T-cell (primary cell): ENCODE results near the gene RTN4IP1. TPM values are rescaled to one million over a fixed set of nuclear protein-coding genes. Genes with fewer than 3 reads are reported as not detected.

Experiments used
- ATAC-seq, 4 experiments: fragments of 200-7000 bp in 3 of 4; fragments of 150-1000 bp in 1 of 4; cut with Tn5 transposase; replicated peaks in 1 of 4; 1 replicate in 3 of 4; 2 replicates in 1 of 4; pipeline ENCODE4 v1.10.0; 2021; ENCODE audit warnings: moderate library complexity in 3 of 4, mild to moderate bottlenecking in 2 of 4, moderate number of reproducible peaks in 1 of 4
- CTCF ChIA-PET, 2 donors: fragments of 300-600 bp; sonication (Branson Sonifier 250); formaldehyde crosslinking; loops; one replicate each; lab custom pipeline; 2022; ENCODE audit warnings: antibody characterized with exemption in 2 of 2; lab: Charles Lee
- POLR2A ChIA-PET, 2 donors: fragments of 300-600 bp; sonication (Branson Sonifier 250); formaldehyde crosslinking; loops; one replicate each; lab custom pipeline; 2022; ENCODE audit warnings: antibody characterized with exemption in 2 of 2; lab: Charles Lee
- DNase-seq, 35 experiments: peaks; one replicate each; pipeline versions ENCODE4 v3.0.0 to v3.0.0-alpha.2; 2013 to 2023
- H3K27ac ChIP-seq: one replicate; pipeline ENCODE4 v1.5.1; 2013; ENCODE audit warnings: low read length
- H3K27me3 ChIP-seq, 2 experiments: replicated peaks in 1 of 2; 1 replicate in 1 of 2; 2 replicates in 1 of 2; pipeline versions ENCODE4 v1.6.1 to v1.7.0; 2013; ENCODE audit warnings: low read length in 1 of 2, mixed read lengths in 1 of 2; ENCODE audit not compliant: control insufficient read depth in 2 of 2, insufficient read depth in 2 of 2; ENCODE audit errors: extremely low read depth in 1 of 2
- H3K36me3 ChIP-seq, 2 donors: 1 replicate in 1 of 2; 2 replicates in 1 of 2; pipeline versions ENCODE4 v1.6.1 to v1.7.0; 2013; ENCODE audit warnings: low read length in 1 of 2; ENCODE audit not compliant: control insufficient read depth in 2 of 2, insufficient read depth in 1 of 2; ENCODE audit errors: extremely low read depth in 1 of 2
- H3K4me1 ChIP-seq, 2 experiments: 1 replicate in 1 of 2; 2 replicates in 1 of 2; pipeline versions ENCODE4 v1.6.1 to v1.7.0; 2013; ENCODE audit warnings: low read length in 2 of 2, mixed read lengths in 1 of 2; ENCODE audit not compliant: insufficient read depth in 2 of 2, control insufficient read depth in 1 of 2; ENCODE audit errors: extremely low read depth in 1 of 2
- H3K4me3 ChIP-seq, 2 donors: 1 replicate in 1 of 2; 2 replicates in 1 of 2; pipeline versions ENCODE4 v1.5.1 to v1.7.0; 2013; ENCODE audit warnings: mild to moderate bottlenecking in 2 of 2, low read length in 1 of 2, moderate library complexity in 1 of 2; ENCODE audit not compliant: control insufficient read depth in 1 of 2; ENCODE audit errors: extremely low read depth in 1 of 2
- H3K9me3 ChIP-seq: 2 replicates; pipeline ENCODE4 v1.7.0; 2013
- H3K27ac Mint-ChIP-seq, 2 donors: one replicate each; pipeline ENCODE4 v1.8.0; 2020 to 2021; ENCODE audit warnings: mild to moderate bottlenecking in 2 of 2, mixed read lengths in 2 of 2
- H3K27me3 Mint-ChIP-seq, 2 donors: one replicate each; pipeline ENCODE4 v1.8.0; 2021 to 2022; ENCODE audit warnings: mixed read lengths in 2 of 2
- H3K36me3 Mint-ChIP-seq: one replicate; pipeline ENCODE4 v1.8.0; 2021; ENCODE audit warnings: mixed read lengths
- H3K4me1 Mint-ChIP-seq, 3 donors: one replicate each; pipeline ENCODE4 v1.8.0; 2020 to 2022; ENCODE audit warnings: mixed read lengths in 3 of 3, mild to moderate bottlenecking in 1 of 3
- H3K4me3 Mint-ChIP-seq, 3 donors: one replicate each; pipeline ENCODE4 v1.8.0; 2020 to 2022; ENCODE audit warnings: mild to moderate bottlenecking in 3 of 3, mixed read lengths in 3 of 3, moderate library complexity in 3 of 3
- H3K9me3 Mint-ChIP-seq, 3 donors: one replicate each; pipeline ENCODE4 v1.8.0; 2020 to 2022; ENCODE audit warnings: mixed read lengths in 3 of 3
- WGBS: methylation state at CpG from one replicate; pipeline ENCODE4 v1.1.5; 2013; ENCODE audit warnings: missing lambda C conversion rate; ENCODE audit not compliant: insufficient coverage; 5-methylcytosine and 5-hydroxymethylcytosine counted together
- total RNA-seq, 35 experiments: library from RNA in 6 of 35; stranded (reverse) in 6 of 35; fragments of 120-200 nt in 1 of 35; gene quantifications; one replicate each; pipeline versions ENCODE4 v1.2.1 to v1.2.4 and lab custom pipeline; 2013 to 2026

Gene RTN4IP1
- total RNA-seq, 5 donors from 2014 or later (not counting 1 experiment from before 2014, with no cell fraction given) = 5.2 to 7.6 (median 7.0) TPM

DNA sequence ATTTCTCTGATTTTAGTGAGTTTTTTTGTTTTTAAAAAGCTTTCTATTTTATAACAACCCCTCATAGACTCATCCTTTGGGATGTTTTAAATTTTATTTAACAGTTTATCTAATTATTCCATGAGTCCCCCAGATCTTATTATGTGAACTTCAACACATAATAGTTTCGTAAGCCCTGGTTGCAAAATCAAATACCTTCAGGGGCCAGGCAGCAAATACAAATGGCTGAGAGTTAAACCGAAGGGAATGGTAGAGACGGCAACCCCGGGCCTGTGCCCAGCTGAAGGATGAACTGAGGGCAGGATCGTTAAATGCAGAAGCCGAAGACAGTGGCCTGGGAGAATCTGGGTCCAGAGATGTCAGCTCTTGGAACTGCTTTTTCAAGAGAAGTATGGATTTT, 88.4 kb downstream of the RTN4IP1 start:
- CTCF ChIA-PET = interaction anchor here (0.6 to 2.4 kb wide), 6 partner anchors 16 to 51 kb away, joined by 3 to 11 read pairs (median 4); no protein-coding TSS in a partner anchor
- Histone ChIP-seq H3K27ac (no peak overlapping the region), H3K36me3 (peaks cover 2 to 43% of the 10 kb centered on the region in 2 donors), H3K4me3 (no peak overlapping the region), H3K4me1 (peaks cover 16 to 19% of the 10 kb centered on the region in 2 experiments), H3K27me3 (no peaks in the 10 kb centered on the region), H3K9me3 (no peaks in the 10 kb centered on the region)
- Mint-ChIP-seq H3K9me3 (no peaks in the 10 kb centered on the region), H3K27ac (peak overlapping the region in 1 of 2 donors; percentile 68), H3K4me3 (no peak overlapping the region), H3K27me3 (no peaks in the 10 kb centered on the region), H3K36me3 (peaks cover 54% of the 10 kb centered on the region), H3K4me1 (peaks cover 54 to 56% (median 54%) of the 10 kb centered on the region in 3 donors)
- WGBS = 100% methylated on average over 6 of the region's 6 CpGs
- DNase-seq (no peak), ATAC-seq (no peak)
- POLR2A ChIA-PET = interaction anchor here (0.5 to 1.3 kb wide), 4 partner anchors 19 to 573 kb away, joined by 3 to 5 read pairs (median 4); no protein-coding TSS in a partner anchor

DNA sequence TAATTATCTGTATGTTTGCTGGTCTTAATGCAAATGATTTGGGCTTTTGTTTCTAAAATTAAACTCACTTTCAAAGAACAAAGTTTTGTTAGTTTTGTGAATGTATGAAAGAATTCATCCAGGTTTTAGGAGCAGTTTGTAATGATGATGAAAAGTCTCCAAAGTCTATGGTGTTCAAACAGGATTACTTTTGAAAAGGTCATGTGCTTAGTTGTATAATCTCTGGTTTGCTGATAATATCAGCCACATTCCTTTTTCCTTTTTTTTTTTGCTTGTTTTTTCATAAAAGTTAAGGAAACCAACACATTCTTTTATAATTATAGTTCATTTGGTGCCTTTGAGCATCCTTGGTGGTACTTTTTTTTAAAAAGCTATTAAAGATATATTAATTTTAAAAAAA, 88.9 kb downstream of the RTN4IP1 start:
- H3K36me3 Mint-ChIP-seq = peaks cover 54% of the 10 kb centered on the region
- peaks cover 16% of the 10 kb centered on the region in 2 experiments for H3K4me1 ChIP-seq
- no peaks in the 10 kb centered on the region for H3K9me3 ChIP-seq
- DNase-seq (no peak), ATAC-seq (no peak)
- no peak overlapping the region for H3K4me3 Mint-ChIP-seq
- H3K9me3 Mint-ChIP-seq = no peaks in the 10 kb centered on the region
- H3K27me3 ChIP-seq = no peaks in the 10 kb centered on the region
- no peaks in the 10 kb centered on the region for H3K27me3 Mint-ChIP-seq
- ChIA-PET CTCF (interaction anchor here (0.6 to 2.4 kb wide), 7 partner anchors 16 to 50 kb away, joined by 3 to 11 read pairs (median 4); no protein-coding TSS in a partner anchor), POLR2A (interaction anchor here (0.5 to 1.3 kb wide), 8 partner anchors 9 to 573 kb away, joined by 3 to 5 read pairs (median 4); no protein-coding TSS in a partner anchor)
- peak overlapping the region in 1 of 2 donors; percentile 69 for H3K27ac Mint-ChIP-seq
- no peak overlapping the region for H3K4me3 ChIP-seq
- peaks cover 52 to 55% (median 52%) of the 10 kb centered on the region in 3 donors for H3K4me1 Mint-ChIP-seq
- H3K36me3 ChIP-seq = peaks cover 2 to 40% of the 10 kb centered on the region in 2 donors
- no peak overlapping the region for H3K27ac ChIP-seq

DNA sequence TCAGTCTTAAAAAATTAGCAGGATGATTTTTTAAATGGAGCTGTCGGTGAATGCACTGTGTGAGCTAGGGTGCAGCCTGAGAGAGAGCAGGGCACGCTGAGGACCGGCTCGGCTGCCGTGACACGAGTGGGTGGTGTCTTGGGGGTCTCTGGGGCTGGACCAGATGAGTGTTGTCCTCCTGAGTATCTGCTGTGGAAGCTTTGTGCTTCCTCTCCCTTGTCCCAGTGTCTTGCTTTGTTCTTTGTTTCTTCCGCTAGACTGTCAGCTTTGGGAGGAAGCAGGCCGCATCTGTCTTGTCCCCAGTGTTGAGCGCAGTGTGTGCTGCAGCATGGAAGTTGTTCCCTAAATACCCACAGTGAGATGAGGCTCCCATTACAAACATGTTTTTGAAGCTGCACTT, 89.4 kb downstream of the RTN4IP1 start:
- ChIA-PET POLR2A (interaction anchor here (0.5 to 1.3 kb wide), 6 partner anchors 8 to 25 kb away, joined by 3 to 7 read pairs (median 4); no protein-coding TSS in a partner anchor), CTCF (interaction anchor here (0.6 to 2.4 kb wide), 6 partner anchors 18 to 975 kb away, joined by 3 to 11 read pairs (median 5); no protein-coding TSS in a partner anchor)
- H3K27ac Mint-ChIP-seq = peak overlapping the region; percentile 69 to 91
- Histone ChIP-seq H3K4me3 (no peak overlapping the region), H3K9me3 (no peaks in the 10 kb centered on the region), H3K36me3 (peaks cover 2 to 39% of the 10 kb centered on the region in 2 donors), H3K27me3 (no peaks in the 10 kb centered on the region), H3K27ac (no peak overlapping the region), H3K4me1 (peaks cover 16% of the 10 kb centered on the region in 2 experiments)
- no peak for DNase-seq
- 92% methylated on average over 8 of the region's 9 CpGs for WGBS
- H3K4me3 Mint-ChIP-seq = no peak overlapping the region
- peaks cover 55% of the 10 kb centered on the region for H3K36me3 Mint-ChIP-seq
- no peak for ATAC-seq
- H3K27me3 Mint-ChIP-seq = no peaks in the 10 kb centered on the region
- no peaks in the 10 kb centered on the region for H3K9me3 Mint-ChIP-seq
- peaks cover 52 to 55% (median 54%) of the 10 kb centered on the region in 3 donors for H3K4me1 Mint-ChIP-seq

DNA sequence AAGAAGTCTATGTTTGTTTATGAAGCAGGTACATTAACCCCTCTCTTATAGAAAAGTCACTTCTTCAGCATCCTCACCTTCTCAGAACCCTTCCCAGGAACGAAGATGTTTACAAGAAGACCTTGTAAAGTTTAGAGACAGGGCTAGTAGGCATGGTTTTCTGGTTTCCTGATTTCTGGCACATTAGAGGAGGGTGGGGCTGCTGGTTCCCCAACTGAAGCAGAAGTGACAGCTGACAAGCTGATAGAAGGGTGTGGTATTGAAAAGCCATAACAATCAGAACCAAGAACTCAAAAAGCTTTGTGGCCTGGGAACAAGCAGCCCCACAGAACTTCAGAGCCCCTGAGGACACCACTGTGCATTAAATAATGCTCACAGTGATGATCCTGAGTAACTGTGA, 91.2 kb downstream of the RTN4IP1 start:
- ATAC-seq = peak in 2 of 4 experiments; percentile 29 to 36
- Histone ChIP-seq H3K36me3 (peaks cover 0 to 38% of the 10 kb centered on the region in 2 donors), H3K27me3 (no peaks in the 10 kb centered on the region), H3K9me3 (no peaks in the 10 kb centered on the region), H3K27ac (peak overlapping the region; percentile 35), H3K4me3 (no peak overlapping the region), H3K4me1 (peaks cover 19 to 25% of the 10 kb centered on the region in 2 experiments)
- POLR2A ChIA-PET = interaction anchor here in 1 of 2 donors (1.5 kb wide), 1 partner anchor 25 kb away, joined by 6 read pairs; no protein-coding TSS in a partner anchor
- H3K27me3 Mint-ChIP-seq = no peaks in the 10 kb centered on the region
- no CpG with 5 or more reads among the region's 1 CpG for WGBS
- H3K4me1 Mint-ChIP-seq = peaks cover 66 to 67% (median 67%) of the 10 kb centered on the region in 3 donors
- CTCF ChIA-PET = interaction anchor here (0.9 to 1.1 kb wide), 2 partner anchors 19 to 26 kb away, joined by 4 to 8 read pairs; no protein-coding TSS in a partner anchor
- peak overlapping the region; percentile 89 to 91 for H3K27ac Mint-ChIP-seq
- H3K36me3 Mint-ChIP-seq = peaks cover 54% of the 10 kb centered on the region
- no peak for DNase-seq
- H3K4me3 Mint-ChIP-seq = peak overlapping the region in 1 of 3 donors; percentile 56
- no peaks in the 10 kb centered on the region for H3K9me3 Mint-ChIP-seq

DNA sequence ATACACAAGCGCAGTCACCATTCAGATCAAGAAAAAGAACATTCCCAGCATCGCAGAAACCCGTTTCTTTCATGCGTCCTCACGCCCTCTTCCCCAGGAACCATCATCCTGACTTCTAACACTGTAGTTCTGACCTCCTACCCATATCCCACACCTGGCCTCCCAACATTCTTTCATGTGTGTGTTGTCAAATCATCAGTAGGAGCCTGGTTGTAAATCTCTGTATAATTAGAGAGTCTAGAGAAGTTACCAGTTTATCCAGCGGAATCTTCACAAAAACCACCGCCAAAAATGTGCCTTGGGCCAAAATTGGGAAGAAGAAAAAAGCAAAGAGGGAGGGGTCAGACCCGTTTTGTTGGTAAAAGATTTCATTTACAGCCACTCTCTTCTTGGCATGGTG, 91.6 kb downstream of the RTN4IP1 start:
- Mint-ChIP-seq H3K36me3 (peaks cover 59% of the 10 kb centered on the region), H3K4me1 (peaks cover 71 to 72% (median 72%) of the 10 kb centered on the region in 3 donors), H3K9me3 (no peaks in the 10 kb centered on the region), H3K27ac (peak overlapping the region; percentile 89 to 91), H3K27me3 (no peaks in the 10 kb centered on the region), H3K4me3 (peak overlapping the region in 2 of 3 donors; percentile 18 to 56)
- Histone ChIP-seq H3K4me1 (peaks cover 19 to 28% of the 10 kb centered on the region in 2 experiments), H3K36me3 (peaks cover 0 to 42% of the 10 kb centered on the region in 2 donors), H3K4me3 (no peak overlapping the region), H3K9me3 (no peaks in the 10 kb centered on the region), H3K27me3 (no peaks in the 10 kb centered on the region), H3K27ac (peak overlapping the region; percentile 35)
- 66% methylated on average over 4 of the region's 8 CpGs for WGBS
- ChIA-PET POLR2A (interaction anchor here in 1 of 2 donors (0.7 to 1.9 kb wide), 3 partner anchors 18 to 273 kb away, joined by 3 to 8 read pairs (median 4); no protein-coding TSS in a partner anchor), CTCF (interaction anchor here (0.9 to 1.8 kb wide), 3 partner anchors 19 to 28 kb away, joined by 3 to 10 read pairs (median 4); no protein-coding TSS in a partner anchor)
- ATAC-seq (no peak), DNase-seq (no peak)

DNA sequence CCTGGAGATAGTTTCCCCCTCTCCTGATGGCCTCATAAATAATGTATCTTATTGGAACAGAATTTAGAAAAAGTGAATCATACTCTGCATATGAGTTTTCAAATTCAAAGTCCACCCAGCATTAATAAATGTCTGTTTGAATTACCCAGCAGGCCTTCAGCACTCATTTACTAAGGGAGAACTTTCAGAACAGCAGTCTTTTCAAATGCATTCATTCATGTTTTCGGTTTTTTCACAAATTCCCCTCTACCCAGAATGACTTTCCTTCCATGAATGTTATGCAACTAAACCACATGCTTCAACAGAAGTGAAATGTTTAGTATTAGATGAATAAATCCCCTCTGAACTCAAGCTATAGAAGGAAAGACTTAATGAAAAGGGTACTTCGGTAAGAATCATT, 92.4 kb downstream of the RTN4IP1 start:
- ATAC-seq = no peak
- Histone ChIP-seq H3K4me1 (peaks cover 19 to 28% of the 10 kb centered on the region in 2 experiments), H3K9me3 (no peaks in the 10 kb centered on the region), H3K27me3 (no peaks in the 10 kb centered on the region), H3K36me3 (peaks cover 0 to 50% of the 10 kb centered on the region in 2 donors), H3K27ac (peak overlapping the region; percentile 35), H3K4me3 (no peak overlapping the region)
- H3K4me3 Mint-ChIP-seq = peak overlapping the region; percentile 10 to 56 (median 18)
- DNase-seq = no peak
- H3K27me3 Mint-ChIP-seq = no peaks in the 10 kb centered on the region
- H3K9me3 Mint-ChIP-seq = no peaks in the 10 kb centered on the region
- H3K27ac Mint-ChIP-seq = peak overlapping the region; percentile 89 to 91
- ChIA-PET POLR2A (interaction anchor here (0.5 to 1.9 kb wide), 5 partner anchors 10 to 272 kb away, joined by 3 to 8 read pairs (median 4); no protein-coding TSS in a partner anchor), CTCF (interaction anchor here (0.5 to 1.8 kb wide), 5 partner anchors 16 to 42 kb away, joined by 3 to 10 read pairs (median 3); no protein-coding TSS in a partner anchor)
- H3K36me3 Mint-ChIP-seq = peaks cover 65% of the 10 kb centered on the region
- H3K4me1 Mint-ChIP-seq = peaks cover 77 to 78% (median 77%) of the 10 kb centered on the region in 3 donors
- WGBS = 20% methylated on average over 1 of the region's 2 CpGs
